Naive thymus-derived CD8-positive, alpha-beta T cell (primary cell): ENCODE data around the gene UNC79. TPM values are rescaled to one million over a fixed set of nuclear protein-coding genes. Genes with fewer than 3 reads are reported as not detected.

Experiments used
- ATAC-seq, 2 donors: fragments of 150-1000 bp; cut with Tn5 transposase in 1 of 2; sonication (Bioruptor Pico), chemical (Tn5 transposase) in 1 of 2; 1 replicate in 1 of 2; 2 replicates in 1 of 2; pipeline ENCODE4 v1.10.0; 2021; ENCODE audit warnings: mild to moderate bottlenecking in 2 of 2, moderate library complexity in 2 of 2
- POLR2A ChIA-PET: fragments of 350-600 bp; sonication (Branson Sonifier 250); formaldehyde crosslinking; loops from one replicate; lab custom pipeline; 2021; ENCODE audit warnings: antibody characterized with exemption; lab: Charles Lee
- DNase-seq, 10 donors: peaks; one replicate each; pipeline versions ENCODE4 v3.0.0 to v3.0.0-alpha.2; 2020 to 2022
- H3K27ac Mint-ChIP-seq, 10 donors: one replicate each; pipeline ENCODE4 v1.8.0; 2020 to 2022; ENCODE audit warnings: mild to moderate bottlenecking in 10 of 10, mixed read lengths in 10 of 10, moderate library complexity in 4 of 10, inconsistent platforms in 1 of 10
- H3K27me3 Mint-ChIP-seq, 5 donors: one replicate each; pipeline ENCODE4 v1.8.0; 2021 to 2022; ENCODE audit warnings: mixed read lengths in 5 of 5
- H3K36me3 Mint-ChIP-seq, 3 donors: one replicate each; pipeline ENCODE4 v1.8.0; 2020 to 2022; ENCODE audit warnings: mixed read lengths in 3 of 3, mild to moderate bottlenecking in 2 of 3, inconsistent platforms in 1 of 3
- H3K4me1 Mint-ChIP-seq, 4 donors: one replicate each; pipeline ENCODE4 v1.8.0; 2021 to 2022; ENCODE audit warnings: mixed read lengths in 4 of 4
- H3K4me3 Mint-ChIP-seq, 10 donors: one replicate each; pipeline ENCODE4 v1.8.0; 2020 to 2022; ENCODE audit warnings: mild to moderate bottlenecking in 10 of 10, mixed read lengths in 10 of 10, moderate library complexity in 6 of 10, inconsistent platforms in 1 of 10
- H3K9me3 Mint-ChIP-seq, 9 donors: one replicate each; pipeline ENCODE4 v1.8.0; 2020 to 2022; ENCODE audit warnings: mixed read lengths in 9 of 9, mild to moderate bottlenecking in 3 of 9, inconsistent platforms in 1 of 9, moderate library complexity in 1 of 9
- polyA plus RNA-seq, 3 donors: library from polyadenylated mRNA; unstranded; fragments of 300-500 nt; fragmentation: Illumina TruSeq; gene quantifications; one replicate each; pipeline ENCODE4 v1.2.3, GENCODE V29; 2021
- total RNA-seq, 8 experiments: library from RNA in 2 of 8; stranded (reverse) in 2 of 8; gene quantifications; one replicate each; pipeline ENCODE4 v1.2.3 and lab custom pipeline; 2021 to 2026

UNC79 gene
- total and polyA plus RNA-seq, 5 experiments from 2014 or later: not detected

- POLR2A ChIA-PET: no interaction called here
- Mint-ChIP-seq H3K4me1 (peaks cover 0 to 9% (median 2%) of the 10 kb centered on the region in 4 donors), H3K27ac (no peak overlapping the region), H3K27me3 (peaks cover 14 to 66% (median 29%) of the 10 kb centered on the region in 5 donors), H3K4me3 (no peak overlapping the region), H3K36me3 (no peaks in the 10 kb centered on the region), H3K9me3 (peaks cover 0 to 4% (median 0%) of the 10 kb centered on the region in 9 donors)
- DNase-seq (no peak), ATAC-seq (no peak)
Measured at GRCh38 chr14:93645200-93645599, 214.5 kb downstream of the UNC79 start.

DNA sequence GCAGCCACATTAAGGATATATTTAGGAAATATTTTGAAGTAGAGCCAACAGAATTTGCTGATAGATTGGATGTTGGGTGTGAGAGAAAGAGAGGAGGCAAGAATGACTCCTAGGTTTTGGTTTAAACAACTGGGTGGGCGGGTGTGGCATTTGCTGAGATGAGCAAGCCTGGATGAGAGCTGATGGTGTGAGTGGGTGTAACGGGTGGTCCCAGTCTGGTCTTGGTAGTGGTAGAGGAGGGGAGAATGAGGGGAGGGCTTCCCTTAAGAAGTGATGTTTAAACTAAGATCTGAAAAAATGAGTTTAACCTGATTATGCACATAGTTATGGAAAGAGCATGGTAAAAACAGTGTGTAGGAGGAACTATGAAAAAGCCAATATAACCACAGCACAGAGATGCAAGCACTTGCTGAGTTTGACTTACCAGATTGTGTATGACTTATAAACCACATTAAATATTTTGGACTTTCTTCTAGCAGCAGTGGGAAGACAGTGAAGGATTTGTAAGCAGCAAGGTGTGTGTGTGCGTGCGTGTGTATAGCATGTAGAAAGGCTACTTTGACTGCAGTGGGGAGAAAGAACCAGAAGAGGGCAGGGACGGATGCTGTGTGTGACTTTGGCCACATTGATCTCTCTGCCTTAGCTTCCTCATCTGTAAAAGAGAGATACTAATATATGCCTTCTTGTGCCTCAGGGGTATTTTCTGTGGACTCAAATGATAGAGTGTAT lies 217.9 kb downstream of the UNC79 start:
- ATAC-seq (peak in 1 of 2 donors; percentile 35), DNase-seq (no peak)
- no peak overlapping the region for H3K27ac Mint-ChIP-seq
- POLR2A ChIA-PET: no interaction called here
- peaks cover 0 to 9% (median 2%) of the 10 kb centered on the region in 4 donors for H3K4me1 Mint-ChIP-seq
- H3K27me3 Mint-ChIP-seq: peaks cover 14 to 44% (median 21%) of the 10 kb centered on the region in 5 donors
- H3K4me3 Mint-ChIP-seq: no peak overlapping the region
- peaks cover 0 to 1% (median 0%) of the 10 kb centered on the region in 3 donors for H3K36me3 Mint-ChIP-seq
- peaks cover 0 to 5% (median 0%) of the 10 kb centered on the region in 9 donors for H3K9me3 Mint-ChIP-seq

- H3K27ac Mint-ChIP-seq: no peak overlapping the region
Measured at GRCh38 chr14:93654599-93654998, 223.9 kb downstream of the UNC79 start.

DNA sequence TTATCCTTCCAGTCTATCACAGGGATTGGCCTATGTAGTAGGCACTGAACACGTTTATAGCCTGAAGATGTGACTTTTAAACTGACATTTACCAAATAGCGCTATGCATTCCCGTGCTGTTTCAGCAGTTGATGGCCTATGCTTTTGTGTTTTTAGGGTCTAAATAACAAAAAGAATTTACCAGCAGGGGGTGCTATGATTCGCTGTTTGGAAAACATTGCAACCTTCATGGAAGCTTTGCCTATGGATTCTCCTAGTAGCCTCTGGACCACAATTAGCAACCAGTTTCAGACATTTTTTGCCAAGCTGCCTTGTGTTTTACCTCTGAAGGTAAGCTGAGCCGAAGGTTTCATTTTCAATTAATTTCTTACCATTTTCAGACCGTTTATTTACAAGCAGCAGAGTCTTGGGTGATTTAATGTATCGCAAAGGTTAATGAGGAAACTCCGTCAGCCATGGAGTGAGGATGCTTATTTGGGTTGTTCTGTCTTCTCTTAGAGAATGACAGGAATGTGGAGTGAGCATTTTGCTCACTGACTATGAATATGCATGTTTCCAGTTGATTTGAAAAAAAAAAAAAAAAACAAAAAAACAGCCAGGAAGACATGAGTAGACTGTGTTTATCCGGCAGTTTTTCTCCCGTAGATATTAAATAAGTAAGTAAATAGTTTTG lies 224.5 kb downstream of the UNC79 start:
- H3K9me3 Mint-ChIP-seq: peaks cover 0 to 2% (median 0%) of the 10 kb centered on the region in 9 donors
- no peak overlapping the region for H3K27ac Mint-ChIP-seq
- ATAC-seq (no peak), DNase-seq (no peak)
- no peaks in the 10 kb centered on the region for H3K4me1 Mint-ChIP-seq
- H3K27me3 Mint-ChIP-seq: peaks cover 17 to 62% (median 35%) of the 10 kb centered on the region in 5 donors
- POLR2A ChIA-PET: no interaction called here
- peaks cover 0 to 3% (median 0%) of the 10 kb centered on the region in 3 donors for H3K36me3 Mint-ChIP-seq
- no peak overlapping the region for H3K4me3 Mint-ChIP-seq

More at GRCh38 chr14:93654599-93654998, 223.9 kb downstream of the UNC79 start:
- POLR2A ChIA-PET: no interaction called here
- H3K4me3 Mint-ChIP-seq: no peak overlapping the region
- peaks cover 0 to 5% (median 0%) of the 10 kb centered on the region in 9 donors for H3K9me3 Mint-ChIP-seq
- peaks cover 16 to 57% (median 36%) of the 10 kb centered on the region in 5 donors for H3K27me3 Mint-ChIP-seq
- no peaks in the 10 kb centered on the region for H3K4me1 Mint-ChIP-seq
- ATAC-seq: no peak
- no peak for DNase-seq
- peaks cover 0 to 3% (median 0%) of the 10 kb centered on the region in 3 donors for H3K36me3 Mint-ChIP-seq

- POLR2A ChIA-PET: no interaction called here
- H3K27me3 Mint-ChIP-seq: peaks cover 17 to 59% (median 30%) of the 10 kb centered on the region in 5 donors
Measured at GRCh38 chr14:93657875-93658274, 227.1 kb downstream of the UNC79 start.

GRCh38 chr14:93663317-93663716 lies 232.6 kb downstream of the UNC79 start:
- Mint-ChIP-seq H3K27ac (no peak overlapping the region), H3K4me3 (no peak overlapping the region), H3K4me1 (no peaks in the 10 kb centered on the region), H3K36me3 (peaks cover 2 to 31% (median 4%) of the 10 kb centered on the region in 3 donors), H3K9me3 (peaks cover 11 to 46% (median 33%) of the 10 kb centered on the region in 9 donors), H3K27me3 (peaks cover 11 to 39% (median 17%) of the 10 kb centered on the region in 5 donors)
- ATAC-seq (no peak), DNase-seq (no peak)
- POLR2A ChIA-PET: no interaction called here

More at GRCh38 chr14:93657875-93658274, 227.1 kb downstream of the UNC79 start:
- DNase-seq (no peak), ATAC-seq (no peak)
- Mint-ChIP-seq H3K4me3 (no peak overlapping the region), H3K4me1 (no peaks in the 10 kb centered on the region), H3K27ac (no peak overlapping the region), H3K36me3 (peaks cover 0 to 3% (median 0%) of the 10 kb centered on the region in 3 donors), H3K9me3 (peaks cover 0 to 4% (median 0%) of the 10 kb centered on the region in 9 donors)

DNA sequence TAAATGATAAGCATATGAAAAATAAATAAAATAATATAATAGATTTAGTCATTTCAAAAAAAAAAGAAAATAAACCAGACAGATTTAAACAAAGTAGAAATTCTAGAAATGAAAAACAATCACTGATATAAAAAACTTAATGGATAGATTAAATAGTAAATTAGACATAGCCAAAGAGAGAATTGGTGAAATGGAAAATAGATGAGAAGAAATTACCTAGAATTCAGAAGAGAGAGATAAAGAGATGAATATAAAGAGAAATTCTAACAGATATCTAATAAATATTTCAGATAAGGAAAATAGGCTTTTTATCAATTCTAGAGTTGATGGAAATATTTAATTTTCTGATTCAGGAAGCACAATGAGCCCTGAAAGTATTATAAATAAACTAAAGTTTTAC lies 234.4 kb downstream of the UNC79 start:
- Mint-ChIP-seq H3K36me3 (peaks cover 2 to 31% (median 4%) of the 10 kb centered on the region in 3 donors), H3K4me3 (no peak overlapping the region), H3K4me1 (no peaks in the 10 kb centered on the region), H3K27ac (no peak overlapping the region), H3K27me3 (peaks cover 6 to 26% (median 12%) of the 10 kb centered on the region in 5 donors), H3K9me3 (peaks cover 11 to 46% (median 33%) of the 10 kb centered on the region in 9 donors)
- DNase-seq (no peak), ATAC-seq (no peak)
- POLR2A ChIA-PET: no interaction called here

GRCh38 chr14:93669632-93670031 lies 238.9 kb downstream of the UNC79 start:
- ATAC-seq (no peak), DNase-seq (no peak)
- Mint-ChIP-seq H3K4me1 (no peaks in the 10 kb centered on the region), H3K4me3 (no peak overlapping the region), H3K27ac (no peak overlapping the region), H3K9me3 (peaks cover 4 to 34% (median 21%) of the 10 kb centered on the region in 9 donors), H3K36me3 (peaks cover 2 to 23% (median 4%) of the 10 kb centered on the region in 3 donors), H3K27me3 (peaks cover 9 to 38% (median 17%) of the 10 kb centered on the region in 5 donors)
- POLR2A ChIA-PET: no interaction called here

GRCh38 chr14:93674343-93674742 lies 243.6 kb downstream of the UNC79 start:
- H3K27me3 Mint-ChIP-seq: peaks cover 5 to 21% (median 10%) of the 10 kb centered on the region in 5 donors
- H3K27ac Mint-ChIP-seq: no peak overlapping the region
- H3K4me3 Mint-ChIP-seq: no peak overlapping the region
- H3K36me3 Mint-ChIP-seq: no peaks in the 10 kb centered on the region
- POLR2A ChIA-PET: no interaction called here
- no peaks in the 10 kb centered on the region for H3K4me1 Mint-ChIP-seq
- no peaks in the 10 kb centered on the region for H3K9me3 Mint-ChIP-seq
- DNase-seq (no peak), ATAC-seq (no peak)

- Mint-ChIP-seq H3K9me3 (no peaks in the 10 kb centered on the region), H3K4me1 (no peaks in the 10 kb centered on the region), H3K4me3 (no peak overlapping the region), H3K27ac (no peak overlapping the region), H3K27me3 (peaks cover 7 to 21% (median 10%) of the 10 kb centered on the region in 5 donors), H3K36me3 (no peaks in the 10 kb centered on the region)
- no peak for DNase-seq
- POLR2A ChIA-PET: no interaction called here
- no peak for ATAC-seq
Measured at GRCh38 chr14:93675651-93676050, 244.9 kb downstream of the UNC79 start.

DNA sequence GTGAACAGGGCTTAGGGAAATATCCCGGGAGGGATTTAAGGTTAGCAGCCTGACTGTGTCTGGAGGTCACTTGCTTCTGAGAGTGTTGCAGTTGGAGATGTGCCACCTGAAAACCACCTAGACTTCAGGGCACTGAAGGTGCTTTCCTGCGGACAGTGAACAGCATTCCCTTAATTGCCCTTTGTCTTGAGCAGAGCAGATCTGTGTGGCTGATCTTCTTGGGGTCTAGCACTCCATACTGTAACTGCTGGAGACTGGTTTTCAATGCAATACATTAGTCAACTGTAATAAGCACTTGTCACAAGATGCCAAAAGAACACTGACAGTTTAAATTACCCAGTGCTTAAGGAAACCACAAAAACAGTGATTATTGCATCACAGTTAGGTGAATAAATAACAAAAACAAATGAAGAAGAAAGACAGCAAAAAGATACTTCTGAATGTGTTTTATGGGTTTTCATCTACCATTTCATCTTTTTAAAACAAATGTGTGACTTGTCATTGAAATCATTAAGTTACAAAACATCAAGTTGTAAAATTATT lies 245.7 kb downstream of the UNC79 start:
- peaks cover 7 to 21% (median 12%) of the 10 kb centered on the region in 5 donors for H3K27me3 Mint-ChIP-seq
- ATAC-seq: no peak

DNA sequence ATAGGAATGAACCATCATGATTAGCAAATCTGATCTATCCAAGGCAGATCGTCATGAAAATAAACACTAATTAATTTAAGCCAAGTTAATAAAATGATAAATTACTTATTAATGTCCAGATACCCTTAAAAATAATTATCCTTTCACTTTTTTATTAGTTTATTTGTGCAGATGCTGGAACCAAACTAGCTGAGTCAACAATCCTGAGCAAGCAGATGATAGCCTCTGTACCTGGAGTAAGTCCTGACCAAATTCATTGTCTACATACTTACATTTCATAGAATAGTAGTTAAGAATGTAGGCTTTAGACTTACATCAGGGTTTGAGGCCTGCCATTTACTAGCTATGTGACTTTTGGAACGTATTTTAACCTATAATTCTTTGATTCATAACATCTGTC lies 251.7 kb downstream of the UNC79 start:
- no peak overlapping the region for H3K27ac Mint-ChIP-seq
- no peaks in the 10 kb centered on the region for H3K9me3 Mint-ChIP-seq
- H3K36me3 Mint-ChIP-seq: no peaks in the 10 kb centered on the region
- H3K27me3 Mint-ChIP-seq: peaks cover 11 to 31% (median 15%) of the 10 kb centered on the region in 5 donors
- ATAC-seq (no peak), DNase-seq (no peak)
- H3K4me1 Mint-ChIP-seq: no peaks in the 10 kb centered on the region
- POLR2A ChIA-PET: no interaction called here
- no peak overlapping the region for H3K4me3 Mint-ChIP-seq

More for the DNA sequence above, 245.7 kb downstream of the UNC79 start:
- H3K9me3 Mint-ChIP-seq: no peaks in the 10 kb centered on the region
- H3K27ac Mint-ChIP-seq: no peak overlapping the region
- H3K4me1 Mint-ChIP-seq: no peaks in the 10 kb centered on the region
- H3K4me3 Mint-ChIP-seq: no peak overlapping the region
- H3K36me3 Mint-ChIP-seq: no peaks in the 10 kb centered on the region
- POLR2A ChIA-PET: no interaction called here
- DNase-seq: no peak

DNA sequence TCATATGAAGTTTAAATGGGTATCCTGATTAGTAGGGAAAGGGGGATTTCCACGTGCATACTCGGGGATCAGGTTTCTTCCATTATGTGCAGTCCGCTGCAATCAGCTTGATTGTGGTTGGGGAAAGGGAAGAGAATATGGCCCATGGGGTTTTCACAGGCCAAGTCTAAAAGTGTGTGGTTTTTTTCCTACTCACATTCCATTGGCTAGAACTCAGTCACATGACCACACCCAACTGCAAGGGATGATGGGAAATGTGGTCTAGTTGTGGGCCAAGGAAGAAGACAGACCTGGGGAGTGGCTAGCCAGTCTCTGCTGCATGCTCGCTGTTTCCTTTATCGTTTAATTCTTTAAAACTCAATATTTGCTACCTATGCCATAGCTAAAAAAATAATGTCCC lies 252.5 kb downstream of the UNC79 start:
- ATAC-seq (no peak), DNase-seq (no peak)
- POLR2A ChIA-PET: no interaction called here
- Mint-ChIP-seq H3K9me3 (no peaks in the 10 kb centered on the region), H3K27me3 (peaks cover 14 to 34% (median 19%) of the 10 kb centered on the region in 5 donors), H3K36me3 (no peaks in the 10 kb centered on the region), H3K4me1 (no peaks in the 10 kb centered on the region), H3K4me3 (no peak overlapping the region), H3K27ac (no peak overlapping the region)
